HepG2 (cell line): Measurements from ENCODE around the gene CPE. TPM values are rescaled to one million over a fixed set of nuclear protein-coding genes. Genes with fewer than 3 reads are reported as not detected.

Source experiments
- GPN1 ChIP-seq: sonication (generic); formaldehyde crosslinking; IDR thresholded peaks from 2 replicates; pipeline ENCODE4 v1.5.1; 2020; ENCODE audit warnings: missing genetic modification reagents, borderline replicate concordance
- MAFG ChIP-seq: sonication (generic); formaldehyde crosslinking; IDR thresholded peaks from 2 replicates; pipeline ENCODE4 v1.5.1; 2020; ENCODE audit warnings: mild to moderate bottlenecking, missing genetic modification reagents
- STAG1 ChIP-seq: sonication (generic); formaldehyde crosslinking; IDR thresholded peaks from 2 replicates; pipeline ENCODE4 v1.4.0; 2020; ENCODE audit warnings: missing genetic modification reagents
- SYNCRIP ChIP-seq: fragments of 200-400 bp; formaldehyde crosslinking; IDR thresholded peaks from 2 replicates; pipeline ENCODE4 v1.6.1; 2018; ENCODE audit warnings: mild to moderate bottlenecking, low read depth, low read length; ENCODE audit not compliant: insufficient read depth
- ZNF296 ChIP-seq: sonication (generic); formaldehyde crosslinking; conservative IDR thresholded peaks from 2 replicates; pipeline ENCODE4 v1.5.0; 2020; ENCODE audit warnings: mild to moderate bottlenecking, missing genetic modification reagents
- ZNF543 ChIP-seq: sonication (generic); formaldehyde crosslinking; IDR thresholded peaks from 2 replicates; pipeline ENCODE4 v1.4.0; 2020; ENCODE audit warnings: mild to moderate bottlenecking, missing genetic modification reagents
- polyA plus RNA-seq, 8 experiments: library from polyadenylated mRNA; depleted of rRNA in 3 of 8; stranded (reverse) in 7 of 8; unstranded in 1 of 8; fragments of >200 nt; fragmentation: Illumina TruSeq in 4 of 8; extraction: Trizol in 4 of 8; gene quantifications; 2 replicates each; pipeline versions ENCODE4 v1.2.1 to v1.2.3, GENCODE V29; 2011 to 2016; ENCODE audit warnings: low read depth in 4 of 8, missing spikeins in 1 of 8, mixed read lengths in 1 of 8; ENCODE audit not compliant: insufficient read depth in 1 of 8
- total RNA-seq, 5 experiments: library from RNA; depleted of rRNA; stranded (reverse); fragments of >200 nt; fragmentation: Illumina TruSeq; extraction: Trizol; gene quantifications; 2 replicates each; pipeline ENCODE4 v1.2.3, GENCODE V29; 2016; ENCODE audit warnings: low read depth in 1 of 5
- TF ChIP-seq, protein P1 (sequence below): sonication (generic); formaldehyde crosslinking; conservative IDR thresholded peaks from 2 replicates; pipeline ENCODE4 v1.8.0; 2022; ENCODE audit warnings: low read depth, missing genetic modification reagents
- TF ChIP-seq, protein P2 (sequence below): sonication (generic); formaldehyde crosslinking; IDR thresholded peaks from 2 replicates; pipeline ENCODE4 v1.4.0; 2020; ENCODE audit warnings: missing genetic modification reagents
- TF ChIP-seq, protein P3 (sequence below): sonication (generic); formaldehyde crosslinking; IDR thresholded peaks from 2 replicates; pipeline ENCODE4 v1.4.0; 2020; ENCODE audit warnings: missing genetic modification reagents, mild to moderate bottlenecking, borderline replicate concordance
- TF ChIP-seq, protein P4 (sequence below): sonication (generic); formaldehyde crosslinking; conservative IDR thresholded peaks from 2 replicates; pipeline ENCODE4 v1.4.0; 2020; ENCODE audit warnings: missing genetic modification reagents

The CPE gene
- total and polyA plus RNA-seq, 2 of the 13 experiments (the other 11 are each of a cell fraction or from before 2014, with no cell fraction given): 268 to 852 TPM

- TF ChIP-seq, protein P1, sequence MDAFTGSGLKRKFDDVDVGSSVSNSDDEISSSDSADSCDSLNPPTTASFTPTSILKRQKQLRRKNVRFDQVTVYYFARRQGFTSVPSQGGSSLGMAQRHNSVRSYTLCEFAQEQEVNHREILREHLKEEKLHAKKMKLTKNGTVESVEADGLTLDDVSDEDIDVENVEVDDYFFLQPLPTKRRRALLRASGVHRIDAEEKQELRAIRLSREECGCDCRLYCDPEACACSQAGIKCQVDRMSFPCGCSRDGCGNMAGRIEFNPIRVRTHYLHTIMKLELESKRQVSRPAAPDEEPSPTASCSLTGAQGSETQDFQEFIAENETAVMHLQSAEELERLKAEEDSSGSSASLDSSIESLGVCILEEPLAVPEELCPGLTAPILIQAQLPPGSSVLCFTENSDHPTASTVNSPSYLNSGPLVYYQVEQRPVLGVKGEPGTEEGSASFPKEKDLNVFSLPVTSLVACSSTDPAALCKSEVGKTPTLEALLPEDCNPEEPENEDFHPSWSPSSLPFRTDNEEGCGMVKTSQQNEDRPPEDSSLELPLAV (CRISPR knock-in tag): no peak
- TF ChIP-seq ZNF296 (CRISPR knock-in tag): no peak
- no peak for TF ChIP-seq STAG1 (CRISPR knock-in tag)
- TF ChIP-seq, protein P2, sequence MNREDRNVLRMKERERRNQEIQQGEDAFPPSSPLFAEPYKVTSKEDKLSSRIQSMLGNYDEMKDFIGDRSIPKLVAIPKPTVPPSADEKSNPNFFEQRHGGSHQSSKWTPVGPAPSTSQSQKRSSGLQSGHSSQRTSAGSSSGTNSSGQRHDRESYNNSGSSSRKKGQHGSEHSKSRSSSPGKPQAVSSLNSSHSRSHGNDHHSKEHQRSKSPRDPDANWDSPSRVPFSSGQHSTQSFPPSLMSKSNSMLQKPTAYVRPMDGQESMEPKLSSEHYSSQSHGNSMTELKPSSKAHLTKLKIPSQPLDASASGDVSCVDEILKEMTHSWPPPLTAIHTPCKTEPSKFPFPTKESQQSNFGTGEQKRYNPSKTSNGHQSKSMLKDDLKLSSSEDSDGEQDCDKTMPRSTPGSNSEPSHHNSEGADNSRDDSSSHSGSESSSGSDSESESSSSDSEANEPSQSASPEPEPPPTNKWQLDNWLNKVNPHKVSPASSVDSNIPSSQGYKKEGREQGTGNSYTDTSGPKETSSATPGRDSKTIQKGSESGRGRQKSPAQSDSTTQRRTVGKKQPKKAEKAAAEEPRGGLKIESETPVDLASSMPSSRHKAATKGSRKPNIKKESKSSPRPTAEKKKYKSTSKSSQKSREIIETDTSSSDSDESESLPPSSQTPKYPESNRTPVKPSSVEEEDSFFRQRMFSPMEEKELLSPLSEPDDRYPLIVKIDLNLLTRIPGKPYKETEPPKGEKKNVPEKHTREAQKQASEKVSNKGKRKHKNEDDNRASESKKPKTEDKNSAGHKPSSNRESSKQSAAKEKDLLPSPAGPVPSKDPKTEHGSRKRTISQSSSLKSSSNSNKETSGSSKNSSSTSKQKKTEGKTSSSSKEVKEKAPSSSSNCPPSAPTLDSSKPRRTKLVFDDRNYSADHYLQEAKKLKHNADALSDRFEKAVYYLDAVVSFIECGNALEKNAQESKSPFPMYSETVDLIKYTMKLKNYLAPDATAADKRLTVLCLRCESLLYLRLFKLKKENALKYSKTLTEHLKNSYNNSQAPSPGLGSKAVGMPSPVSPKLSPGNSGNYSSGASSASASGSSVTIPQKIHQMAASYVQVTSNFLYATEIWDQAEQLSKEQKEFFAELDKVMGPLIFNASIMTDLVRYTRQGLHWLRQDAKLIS (CRISPR knock-in tag): no peak
- TF ChIP-seq, protein P3, sequence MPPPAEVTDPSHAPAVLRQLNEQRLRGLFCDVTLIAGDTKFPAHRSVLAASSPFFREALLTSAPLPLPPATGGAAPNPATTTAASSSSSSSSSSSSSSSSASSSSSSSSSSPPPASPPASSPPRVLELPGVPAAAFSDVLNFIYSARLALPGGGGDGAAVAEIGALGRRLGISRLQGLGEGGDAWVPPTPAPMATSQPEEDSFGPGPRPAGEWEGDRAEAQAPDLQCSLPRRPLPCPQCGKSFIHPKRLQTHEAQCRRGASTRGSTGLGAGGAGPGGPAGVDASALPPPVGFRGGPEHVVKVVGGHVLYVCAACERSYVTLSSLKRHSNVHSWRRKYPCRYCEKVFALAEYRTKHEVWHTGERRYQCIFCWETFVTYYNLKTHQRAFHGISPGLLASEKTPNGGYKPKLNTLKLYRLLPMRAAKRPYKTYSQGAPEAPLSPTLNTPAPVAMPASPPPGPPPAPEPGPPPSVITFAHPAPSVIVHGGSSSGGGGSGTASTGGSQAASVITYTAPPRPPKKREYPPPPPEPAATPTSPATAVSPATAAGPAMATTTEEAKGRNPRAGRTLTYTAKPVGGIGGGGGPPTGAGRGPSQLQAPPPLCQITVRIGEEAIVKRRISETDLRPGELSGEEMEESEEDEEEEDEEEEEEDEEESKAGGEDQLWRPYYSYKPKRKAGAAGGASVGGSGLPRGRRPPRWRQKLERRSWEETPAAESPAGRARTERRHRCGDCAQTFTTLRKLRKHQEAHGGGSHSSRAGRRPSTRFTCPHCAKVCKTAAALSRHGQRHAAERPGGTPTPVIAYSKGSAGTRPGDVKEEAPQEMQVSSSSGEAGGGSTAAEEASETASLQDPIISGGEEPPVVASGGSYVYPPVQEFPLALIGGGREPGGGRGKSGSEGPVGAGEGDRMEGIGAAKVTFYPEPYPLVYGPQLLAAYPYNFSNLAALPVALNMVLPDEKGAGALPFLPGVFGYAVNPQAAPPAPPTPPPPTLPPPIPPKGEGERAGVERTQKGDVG (CRISPR knock-in tag): no peak
- TF ChIP-seq ZNF543: no peak
- TF ChIP-seq GPN1 (CRISPR knock-in tag): no peak
- no peak for TF ChIP-seq MAFG (CRISPR knock-in tag)
- TF ChIP-seq SYNCRIP: no peak
- TF ChIP-seq, protein P4, sequence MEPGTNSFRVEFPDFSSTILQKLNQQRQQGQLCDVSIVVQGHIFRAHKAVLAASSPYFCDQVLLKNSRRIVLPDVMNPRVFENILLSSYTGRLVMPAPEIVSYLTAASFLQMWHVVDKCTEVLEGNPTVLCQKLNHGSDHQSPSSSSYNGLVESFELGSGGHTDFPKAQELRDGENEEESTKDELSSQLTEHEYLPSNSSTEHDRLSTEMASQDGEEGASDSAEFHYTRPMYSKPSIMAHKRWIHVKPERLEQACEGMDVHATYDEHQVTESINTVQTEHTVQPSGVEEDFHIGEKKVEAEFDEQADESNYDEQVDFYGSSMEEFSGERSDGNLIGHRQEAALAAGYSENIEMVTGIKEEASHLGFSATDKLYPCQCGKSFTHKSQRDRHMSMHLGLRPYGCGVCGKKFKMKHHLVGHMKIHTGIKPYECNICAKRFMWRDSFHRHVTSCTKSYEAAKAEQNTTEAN (CRISPR knock-in tag): no peak
- TF ChIP-seq, all 625 proteins: peak for 0
Observed at GRCh38 chr4:165449333-165449732, 70.5 kb downstream of the CPE start (continued).
